ENCODE measurements around the gene USP32. TPM values are rescaled to one million over a fixed set of nuclear protein-coding genes. Genes with fewer than 3 reads are reported as not detected.
"Not testable (repeated sequence)": the region's sequence is repeated elsewhere in the genome, so short reads cannot be mapped to it uniquely, and the experiment has no call there.

Gene USP32
- polyA plus RNA-seq, 1 donor (not counting 4 experiments of a cell fraction or from before 2014, with no cell fraction given), result 37.6 TPM

DNA sequence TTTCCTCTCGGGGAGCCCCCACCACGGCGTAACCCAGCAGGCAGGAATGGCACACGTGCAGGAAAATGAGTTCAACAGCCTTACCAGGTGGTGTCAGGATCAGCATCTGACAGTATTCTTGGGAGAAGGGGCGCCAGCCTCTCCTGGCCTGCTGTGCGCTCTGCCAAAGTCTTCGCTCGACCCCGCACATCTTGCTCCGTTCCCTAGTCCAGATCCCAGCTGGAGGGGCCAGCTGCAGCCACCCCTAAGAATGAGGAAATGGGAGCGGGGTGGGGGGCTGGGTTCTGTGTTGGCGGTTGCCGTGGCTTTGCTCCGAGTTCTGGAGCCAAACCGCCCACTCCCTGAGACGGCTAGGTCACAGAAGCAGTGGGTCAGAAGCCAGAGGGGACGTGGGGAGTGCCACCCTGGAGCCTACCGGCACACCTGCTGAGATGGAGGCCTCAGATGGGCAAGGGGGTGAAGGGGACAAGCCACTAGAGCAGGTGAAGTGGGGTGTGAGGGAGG lies 30.3 kb upstream of the USP32 start, which contains the start of gene CHCT1:
Gene CHCT1 (plus strand): TSS at position 328 of the 504 bp plus-strand sequence. CDS start 104 bp downstream, at position 432.
- dilution Hi-C loops (cut with MboI; ENCODE audit: extremely low pct_ligation_motif_present, low sequenced_read_pairs), result no loop called here
- Histone ChIP-seq H3K9me1 (ENCODE audit: control insufficient read depth, extremely low read depth, insufficient read depth, low read length) (no peaks in the 10 kb centered on the region), H3K4me3 (ENCODE audit: control insufficient read depth in 2 of 3, extremely low read depth in 1 of 3, insufficient read depth in 2 of 3, low read depth in 1 of 3, low read length in 3 of 3) (peak within 1 kb of the TSS; percentile 33 to 77 (median 67)), H3K27ac (ENCODE audit: control insufficient read depth, insufficient read depth, low read length) (no peak within 1 kb of the TSS), H2AFZ (ENCODE audit: control insufficient read depth, low read length) (peak within 1 kb of the TSS; percentile 95), H3K36me3 (ENCODE audit: control insufficient read depth in 2 of 2, extremely low read depth in 1 of 2, insufficient read depth in 2 of 2, low read length in 2 of 2) (no peaks in the 10 kb centered on the region), H3K9ac (ENCODE audit: control insufficient read depth, extremely low read depth, insufficient read depth, low read length) (peak within 1 kb of the TSS; percentile 61), H3K4me1 (ENCODE audit: control insufficient read depth, extremely low read depth, insufficient read depth, low read length) (peaks cover 5% of the 10 kb centered on the region), H3K9me3 (ENCODE audit: control insufficient read depth, low read depth, low read length) (no peaks in the 10 kb centered on the region), H3K79me2 (ENCODE audit: control insufficient read depth, insufficient read depth, low read length) (no peaks in the 10 kb centered on the region), H3K27me3 (ENCODE audit: control insufficient read depth, extremely low read depth, insufficient read depth, low read length) (peaks cover 8% of the 10 kb centered on the region), H3K4me2 (ENCODE audit: control insufficient read depth, extremely low read depth, insufficient read depth, low read depth, low read length) (peak within 1 kb of the TSS; percentile 90), H4K20me1 (ENCODE audit: control insufficient read depth, extremely low read depth, insufficient read depth, low read length) (no peaks in the 10 kb centered on the region)
- FAIRE-seq, result no peak
- DNase-seq (ENCODE audit: low read depth, low spot score), result no peak
- TF ChIP-seq CTCF (optimal IDR thresholded peaks at IDR 0.05 in 1 of 3, IDR thresholded peaks at IDR 0.05 in 1 of 3, conservative IDR thresholded peaks at IDR 0.05 in 1 of 3; ENCODE audit: extremely low read depth in 1 of 3, insufficient read depth in 2 of 3, low read length in 3 of 3), result no peak
- TF ChIP-seq EZH2 (IDR thresholded peaks at IDR 0.05; ENCODE audit: low read length), result no peak

GRCh38 chr17:60421273-60422161 lies 29.6 kb upstream of the USP32 start:
- H3K4me3 ChIP-seq (ENCODE audit: control insufficient read depth in 2 of 3, extremely low read depth in 1 of 3, insufficient read depth in 2 of 3, low read depth in 1 of 3, low read length in 3 of 3), result peak overlapping the region; percentile 33 to 77 (median 67)

DNA sequence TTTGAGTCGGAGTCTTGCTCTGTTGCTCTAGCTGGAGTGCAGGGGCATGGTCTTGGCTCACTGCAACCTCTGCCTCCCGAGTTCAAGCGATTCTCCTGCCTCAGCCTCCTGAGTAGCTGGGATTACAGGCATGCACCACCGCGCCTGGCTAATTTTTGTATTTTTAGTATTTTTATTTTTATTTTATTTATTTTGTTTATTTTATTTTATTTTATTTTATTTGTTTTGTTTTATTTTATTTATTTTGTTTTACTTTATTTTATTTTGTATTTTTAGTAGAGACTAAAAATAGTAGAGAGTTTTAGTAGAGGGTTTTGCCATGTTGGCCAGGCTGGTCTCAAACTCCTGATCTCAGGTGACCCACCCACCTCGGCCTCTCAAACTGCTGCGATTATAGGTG lies 27.9 kb upstream of the USP32 start:
- H3K9ac ChIP-seq (ENCODE audit: control insufficient read depth, extremely low read depth, insufficient read depth, low read length); H3K27ac ChIP-seq (ENCODE audit: control insufficient read depth, insufficient read depth, low read length); H3K36me3 ChIP-seq (ENCODE audit: control insufficient read depth in 2 of 2, extremely low read depth in 1 of 2, insufficient read depth in 2 of 2, low read length in 2 of 2); DNase-seq (ENCODE audit: low read depth, low spot score); dilution Hi-C loops (cut with MboI; ENCODE audit: extremely low pct_ligation_motif_present, low sequenced_read_pairs); H3K79me2 ChIP-seq (ENCODE audit: control insufficient read depth, insufficient read depth, low read length); H3K9me3 ChIP-seq (ENCODE audit: control insufficient read depth, low read depth, low read length); FAIRE-seq; H3K4me1 ChIP-seq (ENCODE audit: control insufficient read depth, extremely low read depth, insufficient read depth, low read length); H3K4me2 ChIP-seq (ENCODE audit: control insufficient read depth, extremely low read depth, insufficient read depth, low read depth, low read length); H3K27me3 ChIP-seq (ENCODE audit: control insufficient read depth, extremely low read depth, insufficient read depth, low read length); H2AFZ ChIP-seq (ENCODE audit: control insufficient read depth, low read length); H3K9me1 ChIP-seq (ENCODE audit: control insufficient read depth, extremely low read depth, insufficient read depth, low read length); H3K4me3 ChIP-seq (ENCODE audit: control insufficient read depth in 2 of 3, extremely low read depth in 1 of 3, insufficient read depth in 2 of 3, low read depth in 1 of 3, low read length in 3 of 3); H4K20me1 ChIP-seq (ENCODE audit: control insufficient read depth, extremely low read depth, insufficient read depth, low read length): not testable (repeated sequence)

More at GRCh38 chr17:60421273-60422161, 29.6 kb upstream of the USP32 start:
- no peaks in the 10 kb centered on the region for H3K9me3 ChIP-seq (ENCODE audit: control insufficient read depth, low read depth, low read length)
- peak overlapping the region; percentile 90 for H3K4me2 ChIP-seq (ENCODE audit: control insufficient read depth, extremely low read depth, insufficient read depth, low read depth, low read length)
- H2AFZ ChIP-seq (ENCODE audit: control insufficient read depth, low read length), result peak overlapping the region; percentile 95
- H3K4me1 ChIP-seq (ENCODE audit: control insufficient read depth, extremely low read depth, insufficient read depth, low read length), result peaks cover 5% of the 10 kb centered on the region
- peaks cover 8% of the 10 kb centered on the region for H3K27me3 ChIP-seq (ENCODE audit: control insufficient read depth, extremely low read depth, insufficient read depth, low read length)
- TF ChIP-seq CTCF (optimal IDR thresholded peaks at IDR 0.05 in 1 of 3, IDR thresholded peaks at IDR 0.05 in 1 of 3, conservative IDR thresholded peaks at IDR 0.05 in 1 of 3; ENCODE audit: extremely low read depth in 1 of 3, insufficient read depth in 2 of 3, low read length in 3 of 3), result peak; percentile 67 to 87 (median 78)
- no peak for TF ChIP-seq EZH2 (IDR thresholded peaks at IDR 0.05; ENCODE audit: low read length)
- peak overlapping the region; percentile 61 for H3K9ac ChIP-seq (ENCODE audit: control insufficient read depth, extremely low read depth, insufficient read depth, low read length)
- no peaks in the 10 kb centered on the region for H3K9me1 ChIP-seq (ENCODE audit: control insufficient read depth, extremely low read depth, insufficient read depth, low read length)
- no peak for DNase-seq (ENCODE audit: low read depth, low spot score)
- H3K36me3 ChIP-seq (ENCODE audit: control insufficient read depth in 2 of 2, extremely low read depth in 1 of 2, insufficient read depth in 2 of 2, low read length in 2 of 2), result no peaks in the 10 kb centered on the region
- no peaks in the 10 kb centered on the region for H4K20me1 ChIP-seq (ENCODE audit: control insufficient read depth, extremely low read depth, insufficient read depth, low read length)
- no peak overlapping the region for H3K27ac ChIP-seq (ENCODE audit: control insufficient read depth, insufficient read depth, low read length)
- dilution Hi-C loops (cut with MboI; ENCODE audit: extremely low pct_ligation_motif_present, low sequenced_read_pairs), result no loop called here
- FAIRE-seq, result no peak
- no peaks in the 10 kb centered on the region for H3K79me2 ChIP-seq (ENCODE audit: control insufficient read depth, insufficient read depth, low read length)
